ENCODE data around the gene BAG1.

Gene BAG1

GRCh38 chr9:33304362-33304761 is 39.9 kb upstream of the BAG1 start:
- H3K4me3 ChIP-seq (ENCODE audit: low read depth, low read length): no peak overlapping the region
- H3K9me3 ChIP-seq: no peaks in the 10 kb centered on the region
- H3K36me3 ChIP-seq: peaks cover 94% of the 10 kb centered on the region
- no peak for TF ChIP-seq CTCF (IDR thresholded peaks at IDR 0.05; ENCODE audit: low read depth, low read length)
- no peaks in the 10 kb centered on the region for H3K27me3 ChIP-seq
- no peaks in the 10 kb centered on the region for H3K4me1 ChIP-seq
- DNase-seq: no peak

- no peaks in the 10 kb centered on the region for H3K27me3 ChIP-seq
- DNase-seq: no peak
These were observed 36.0 kb upstream of the BAG1 start for GRCh38 chr9:33300546-33300945.

GRCh38 chr9:33297432-33297831 is 32.9 kb upstream of the BAG1 start:
- TF ChIP-seq CTCF (IDR thresholded peaks at IDR 0.05; ENCODE audit: low read depth, low read length): no peak
- Histone ChIP-seq H3K27me3 (no peaks in the 10 kb centered on the region), H3K36me3 (peaks cover 87% of the 10 kb centered on the region), H3K4me1 (no peaks in the 10 kb centered on the region), H3K9me3 (no peaks in the 10 kb centered on the region), H3K4me3 (ENCODE audit: low read depth, low read length) (no peak overlapping the region)
- DNase-seq: no peak

More at GRCh38 chr9:33300546-33300945, 36.0 kb upstream of the BAG1 start:
- no peaks in the 10 kb centered on the region for H3K9me3 ChIP-seq
- peaks cover 96% of the 10 kb centered on the region for H3K36me3 ChIP-seq
- TF ChIP-seq CTCF (IDR thresholded peaks at IDR 0.05; ENCODE audit: low read depth, low read length): no peak
- no peaks in the 10 kb centered on the region for H3K4me1 ChIP-seq
- H3K4me3 ChIP-seq (ENCODE audit: low read depth, low read length): no peak overlapping the region

GRCh38 chr9:33295571-33295970 is 31.1 kb upstream of the BAG1 start:
- no peak for DNase-seq
- no peaks in the 10 kb centered on the region for H3K9me3 ChIP-seq
- H3K27me3 ChIP-seq: no peaks in the 10 kb centered on the region
- H3K36me3 ChIP-seq: peaks cover 74% of the 10 kb centered on the region
- H3K4me3 ChIP-seq (ENCODE audit: low read depth, low read length): no peak overlapping the region
- no peaks in the 10 kb centered on the region; the same call in 1 of the 2 replicates for H3K4me1 ChIP-seq
- no peak for TF ChIP-seq CTCF (IDR thresholded peaks at IDR 0.05; ENCODE audit: low read depth, low read length)

GRCh38 chr9:33294670-33295432 is 30.3 kb upstream of the BAG1 start:
- H3K4me3 ChIP-seq (ENCODE audit: low read depth, low read length): no peak overlapping the region
- peaks cover 69% of the 10 kb centered on the region for H3K36me3 ChIP-seq

More at GRCh38 chr9:33294670-33295432, 30.3 kb upstream of the BAG1 start:
- Histone ChIP-seq H3K9me3 (no peaks in the 10 kb centered on the region), H3K27me3 (no peaks in the 10 kb centered on the region), H3K4me1 (no peaks in the 10 kb centered on the region; the same call in 1 of the 2 replicates)
- DNase-seq: no peak
- TF ChIP-seq CTCF (IDR thresholded peaks at IDR 0.05; ENCODE audit: low read depth, low read length): no peak
